ENCODE measurements around the gene SYNPO2.
A peak's percentile ranks its signal among the peaks of the same experiment; 100 is the strongest.

The SYNPO2 gene

DNA sequence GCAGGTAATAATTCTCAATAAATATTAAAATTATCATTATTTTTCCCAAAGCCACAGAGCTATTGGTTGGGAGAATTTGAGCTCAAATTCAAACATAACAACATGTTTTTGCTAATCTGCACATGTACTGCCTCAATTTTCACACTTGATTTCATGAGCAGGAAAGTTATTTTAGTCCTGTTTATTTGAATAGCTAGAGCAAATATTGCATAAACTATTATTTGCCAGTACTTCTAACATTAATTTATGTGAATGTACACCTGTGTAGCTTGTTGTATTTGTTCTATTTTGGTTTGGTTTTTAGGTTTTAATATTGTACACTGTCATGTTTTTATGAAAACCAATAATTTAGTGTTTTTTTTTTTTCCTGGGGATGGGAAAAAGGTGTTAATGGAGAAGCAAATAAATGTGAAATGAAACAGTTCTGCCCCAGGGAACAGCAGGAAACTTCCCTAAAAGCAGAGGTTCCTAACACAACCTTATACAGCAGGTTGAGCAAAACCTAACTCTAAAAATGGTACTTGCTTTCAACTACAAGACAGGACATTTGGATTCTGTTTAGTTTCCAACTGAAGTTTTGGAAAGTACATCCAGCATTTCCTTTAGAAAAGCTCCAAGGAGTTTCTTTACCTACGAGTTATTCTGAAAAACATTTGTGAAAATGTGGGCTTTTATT lies 99.4 kb downstream of the SYNPO2 start:
- Histone ChIP-seq H2BK12ac (ENCODE audit: low read length in 2 of 2) (no peak overlapping the region), H3K9me3 (ENCODE audit: control insufficient read depth, low read length) (no peaks in the 10 kb centered on the region), H3K18ac (ENCODE audit: low read depth in 1 of 2, low read length in 2 of 2) (no peak overlapping the region), H2AK5ac (ENCODE audit: low read length, severe bottlenecking) (no peak overlapping the region), H3K27me3 (ENCODE audit: control insufficient read depth in 1 of 2, insufficient read depth in 1 of 2, low read length in 2 of 2) (no peaks in the 10 kb centered on the region), H2BK120ac (ENCODE audit: low read depth, low read length) (no peak overlapping the region), H4K8ac (ENCODE audit: low read length) (no peak overlapping the region), H3K23ac (ENCODE audit: low read length in 2 of 2) (no peak overlapping the region), H4K91ac (ENCODE audit: low read length) (no peak overlapping the region), H3K79me1 (replicated peaks; ENCODE audit: low read length, poor library complexity, severe bottlenecking) (no peaks in the 10 kb centered on the region), H3K4me3 (ENCODE audit: insufficient read depth in 1 of 2, low read depth in 1 of 2, low read length in 2 of 2) (no peak overlapping the region), H2BK15ac (ENCODE audit: low read depth, poor library complexity, severe bottlenecking) (no peak overlapping the region), H3K4me1 (ENCODE audit: control insufficient read depth, insufficient read depth, low read depth, low read length) (peaks cover 1% of the 10 kb centered on the region), H2BK5ac (ENCODE audit: low read depth, low read length, poor library complexity, severe bottlenecking) (no peak overlapping the region), H2AFZ (ENCODE audit: low read depth, low read length) (no peak overlapping the region), H3K9ac (ENCODE audit: low read length) (peak overlapping the region; percentile 77), H3K36me3 (ENCODE audit: control insufficient read depth in 1 of 2, insufficient read depth in 2 of 2, low read depth in 1 of 2, low read length in 2 of 2) (no peaks in the 10 kb centered on the region), H3K14ac (ENCODE audit: low read length in 2 of 2) (no peak overlapping the region), H3K27ac (ENCODE audit: low read length, poor library complexity, severe bottlenecking) (no peak overlapping the region), H3K4me2 (ENCODE audit: low read length, poor library complexity, severe bottlenecking) (no peak overlapping the region), H3K4ac (ENCODE audit: low read depth in 1 of 2, low read length in 2 of 2) (no peak overlapping the region)
- WGBS, result 95% methylated on average over 1 of the region's 1 CpG
- DNase-seq, result no peak

- Histone ChIP-seq H4K8ac (ENCODE audit: low read length) (no peak overlapping the region), H3K36me3 (ENCODE audit: control insufficient read depth in 1 of 2, insufficient read depth in 2 of 2, low read depth in 1 of 2, low read length in 2 of 2) (no peaks in the 10 kb centered on the region), H3K14ac (ENCODE audit: low read length in 2 of 2) (peak overlapping the region in 1 of 2 experiments; percentile 67), H2AK5ac (ENCODE audit: low read length, severe bottlenecking) (no peak overlapping the region), H2BK120ac (ENCODE audit: low read depth, low read length) (no peak overlapping the region), H3K4me2 (ENCODE audit: low read length, poor library complexity, severe bottlenecking) (no peak overlapping the region), H3K4me3 (ENCODE audit: insufficient read depth in 1 of 2, low read depth in 1 of 2, low read length in 2 of 2) (no peak overlapping the region), H3K18ac (ENCODE audit: low read depth in 1 of 2, low read length in 2 of 2) (no peak overlapping the region), H3K27me3 (ENCODE audit: control insufficient read depth in 1 of 2, insufficient read depth in 1 of 2, low read length in 2 of 2) (no peaks in the 10 kb centered on the region), H3K9me3 (ENCODE audit: control insufficient read depth, low read length) (no peaks in the 10 kb centered on the region), H2BK15ac (ENCODE audit: low read depth, poor library complexity, severe bottlenecking) (no peak overlapping the region), H4K91ac (ENCODE audit: low read length) (no peak overlapping the region), H2BK5ac (ENCODE audit: low read depth, low read length, poor library complexity, severe bottlenecking) (no peak overlapping the region), H3K79me1 (replicated peaks; ENCODE audit: low read length, poor library complexity, severe bottlenecking) (no peaks in the 10 kb centered on the region), H3K23ac (ENCODE audit: low read length in 2 of 2) (no peak overlapping the region), H3K4me1 (ENCODE audit: control insufficient read depth, insufficient read depth, low read depth, low read length) (peaks cover 1% of the 10 kb centered on the region), H3K9ac (ENCODE audit: low read length) (peak overlapping the region; percentile 77), H3K27ac (ENCODE audit: low read length, poor library complexity, severe bottlenecking) (no peak overlapping the region), H2AFZ (ENCODE audit: low read depth, low read length) (no peak overlapping the region), H2BK12ac (ENCODE audit: low read length in 2 of 2) (no peak overlapping the region), H3K4ac (ENCODE audit: low read depth in 1 of 2, low read length in 2 of 2) (no peak overlapping the region)
- no peak for DNase-seq
- 96% methylated on average over 4 of the region's 4 CpGs for WGBS
Measured at GRCh38 chr4:118988635-118988972, 100.0 kb downstream of the SYNPO2 start.

GRCh38 chr4:118989098-118990080 lies 100.7 kb downstream of the SYNPO2 start:
- Histone ChIP-seq H2BK12ac (ENCODE audit: low read length in 2 of 2) (no peak overlapping the region), H3K4ac (ENCODE audit: low read depth in 1 of 2, low read length in 2 of 2) (no peak overlapping the region), H3K79me1 (replicated peaks; ENCODE audit: low read length, poor library complexity, severe bottlenecking) (no peaks in the 10 kb centered on the region), H3K27ac (ENCODE audit: low read length, poor library complexity, severe bottlenecking) (peak overlapping the region; percentile 6), H3K23ac (ENCODE audit: low read length in 2 of 2) (no peak overlapping the region), H3K4me1 (ENCODE audit: control insufficient read depth, insufficient read depth, low read depth, low read length) (peaks cover 1% of the 10 kb centered on the region), H3K9ac (ENCODE audit: low read length) (peak overlapping the region; percentile 77), H3K9me3 (ENCODE audit: control insufficient read depth, low read length) (no peaks in the 10 kb centered on the region), H2BK120ac (ENCODE audit: low read depth, low read length) (no peak overlapping the region), H3K4me2 (ENCODE audit: low read length, poor library complexity, severe bottlenecking) (no peak overlapping the region), H4K91ac (ENCODE audit: low read length) (no peak overlapping the region), H2BK5ac (ENCODE audit: low read depth, low read length, poor library complexity, severe bottlenecking) (no peak overlapping the region), H2AFZ (ENCODE audit: low read depth, low read length) (no peak overlapping the region), H3K27me3 (ENCODE audit: control insufficient read depth in 1 of 2, insufficient read depth in 1 of 2, low read length in 2 of 2) (no peaks in the 10 kb centered on the region), H3K14ac (ENCODE audit: low read length in 2 of 2) (no peak overlapping the region), H3K36me3 (ENCODE audit: control insufficient read depth in 1 of 2, insufficient read depth in 2 of 2, low read depth in 1 of 2, low read length in 2 of 2) (no peaks in the 10 kb centered on the region), H2AK5ac (ENCODE audit: low read length, severe bottlenecking) (no peak overlapping the region), H3K4me3 (ENCODE audit: insufficient read depth in 1 of 2, low read depth in 1 of 2, low read length in 2 of 2) (no peak overlapping the region), H3K18ac (ENCODE audit: low read depth in 1 of 2, low read length in 2 of 2) (peak overlapping the region in 1 of 2 experiments; percentile 1), H4K8ac (ENCODE audit: low read length) (no peak overlapping the region), H2BK15ac (ENCODE audit: low read depth, poor library complexity, severe bottlenecking) (no peak overlapping the region)
- peak; percentile 71 for DNase-seq
- 45% methylated on average over 4 of the region's 7 CpGs for WGBS

GRCh38 chr4:118991686-118992085 lies 103.0 kb downstream of the SYNPO2 start:
- Histone ChIP-seq H4K8ac (ENCODE audit: low read length) (no peak overlapping the region), H2BK15ac (ENCODE audit: low read depth, poor library complexity, severe bottlenecking) (peak overlapping the region; percentile 8), H3K4me2 (ENCODE audit: low read length, poor library complexity, severe bottlenecking) (no peak overlapping the region), H3K79me1 (replicated peaks; ENCODE audit: low read length, poor library complexity, severe bottlenecking) (no peaks in the 10 kb centered on the region), H4K91ac (ENCODE audit: low read length) (no peak overlapping the region), H3K18ac (ENCODE audit: low read depth in 1 of 2, low read length in 2 of 2) (no peak overlapping the region), H3K27ac (ENCODE audit: low read length, poor library complexity, severe bottlenecking) (no peak overlapping the region), H3K4me1 (ENCODE audit: control insufficient read depth, insufficient read depth, low read depth, low read length) (peaks cover 1% of the 10 kb centered on the region), H3K4me3 (ENCODE audit: insufficient read depth in 1 of 2, low read depth in 1 of 2, low read length in 2 of 2) (no peak overlapping the region), H3K27me3 (ENCODE audit: control insufficient read depth in 1 of 2, insufficient read depth in 1 of 2, low read length in 2 of 2) (no peaks in the 10 kb centered on the region), H2BK5ac (ENCODE audit: low read depth, low read length, poor library complexity, severe bottlenecking) (no peak overlapping the region), H2AFZ (ENCODE audit: low read depth, low read length) (no peak overlapping the region), H3K23ac (ENCODE audit: low read length in 2 of 2) (no peak overlapping the region), H2AK5ac (ENCODE audit: low read length, severe bottlenecking) (no peak overlapping the region), H2BK120ac (ENCODE audit: low read depth, low read length) (no peak overlapping the region), H3K36me3 (ENCODE audit: control insufficient read depth in 1 of 2, insufficient read depth in 2 of 2, low read depth in 1 of 2, low read length in 2 of 2) (no peaks in the 10 kb centered on the region), H3K4ac (ENCODE audit: low read depth in 1 of 2, low read length in 2 of 2) (no peak overlapping the region), H3K9ac (ENCODE audit: low read length) (no peak overlapping the region), H2BK12ac (ENCODE audit: low read length in 2 of 2) (no peak overlapping the region), H3K9me3 (ENCODE audit: control insufficient read depth, low read length) (no peaks in the 10 kb centered on the region), H3K14ac (ENCODE audit: low read length in 2 of 2) (no peak overlapping the region)
- DNase-seq, result no peak
- WGBS, result 93% methylated on average over 5 of the region's 5 CpGs

Data from mesenchymal stem cell (in vitro differentiated cells and primary cell).